H1 (cell line): ENCODE results near the gene LIPJ. TPM values are rescaled to one million over a fixed set of nuclear protein-coding genes. Genes with fewer than 3 reads are reported as not detected.

ENCODE experiments used
- CTCF ChIA-PET: fragments of 300-600 bp; sonication (Branson Sonifier 250); formaldehyde crosslinking; loops from one replicate; lab custom pipeline; 2021; ENCODE audit not compliant: partially characterized antibody; lab: Charles Lee
- POLR2A ChIA-PET: fragments of 300-600 bp; sonication (Branson Sonifier 250); formaldehyde crosslinking; loops from one replicate; lab custom pipeline; 2021; ENCODE audit warnings: inconsistent platforms; ENCODE audit not compliant: partially characterized antibody; lab: Charles Lee
- DNase-seq, 2 experiments: peaks; one replicate each; pipeline versions ENCODE4 v3.0.0 to v3.0.0-alpha.2; 2010 to 2022; ENCODE audit warnings: low spot score in 2 of 2, low read depth in 1 of 2, mixed read lengths in 1 of 2
- FAIRE-seq: peaks from 2 replicates; lab custom pipeline; 2011; peaks lifted over from hg19 to GRCh38; lab: Jason Lieb, UNC
- H2AFZ ChIP-seq: 2 replicates; pipeline ENCODE4 v1.8.1; 2012; ENCODE audit warnings: low read length, inconsistent platforms
- H2AK5ac ChIP-seq: 2 replicates; pipeline ENCODE4 v1.6.1; 2013; ENCODE audit warnings: low read depth, low read length
- H2BK120ac ChIP-seq: replicated peaks from 2 replicates; pipeline ENCODE3; 2013; ENCODE audit warnings: low read depth, low read length, inconsistent platforms
- H2BK12ac ChIP-seq: 2 replicates; pipeline ENCODE4 v1.6.1; 2013; ENCODE audit warnings: low read depth, low read length
- H2BK15ac ChIP-seq: 2 replicates; pipeline ENCODE4 v1.6.1; 2013; ENCODE audit warnings: low read length
- H2BK20ac ChIP-seq: 2 replicates; pipeline ENCODE4 v1.6.1; 2013; ENCODE audit warnings: low read length
- H2BK5ac ChIP-seq: 2 replicates; pipeline ENCODE4 v1.6.1; 2013; ENCODE audit warnings: low read depth, low read length
- H3K14ac ChIP-seq: 2 replicates; pipeline ENCODE4 v1.6.1; 2013; ENCODE audit warnings: inconsistent platforms; ENCODE audit not compliant: insufficient read length
- H3K18ac ChIP-seq: 2 replicates; pipeline ENCODE4 v1.6.1; 2013; ENCODE audit warnings: low read length; ENCODE audit errors: extremely low read depth
- H3K23ac ChIP-seq: 2 replicates; pipeline ENCODE4 v1.6.1; 2013; ENCODE audit warnings: inconsistent platforms; ENCODE audit not compliant: insufficient read length
- H3K23me2 ChIP-seq: 2 replicates; pipeline ENCODE4 v1.6.1; 2013; ENCODE audit warnings: low read depth, low read length
- H3K27ac ChIP-seq: 2 replicates; pipeline ENCODE4 v1.6.1; 2011; ENCODE audit warnings: low read depth, low read length, inconsistent platforms
- H3K27me3 ChIP-seq, 4 experiments: replicated peaks in 1 of 4; 1 replicate in 1 of 4; 2 replicates in 3 of 4; pipeline versions ENCODE4 v1.6.1 to v1.8.1; 2011 to 2013; ENCODE audit warnings: low read length in 3 of 4, mild to moderate bottlenecking in 3 of 4, inconsistent platforms in 2 of 4, mixed read lengths in 2 of 4, moderate library complexity in 1 of 4; ENCODE audit not compliant: control insufficient read depth in 3 of 4, insufficient read depth in 3 of 4; ENCODE audit errors: extremely low read depth in 1 of 4
- H3K36me3 ChIP-seq, 4 experiments: 2 replicates each; pipeline versions ENCODE4 v1.6.1 to v1.8.1; 2011 to 2013; ENCODE audit warnings: mild to moderate bottlenecking in 4 of 4, low read length in 3 of 4, moderate library complexity in 2 of 4, control low read depth in 1 of 4, inconsistent platforms in 1 of 4; ENCODE audit not compliant: insufficient read depth in 4 of 4, control insufficient read depth in 2 of 4
- H3K4ac ChIP-seq: replicated peaks from 2 replicates; pipeline ENCODE3; 2013; ENCODE audit warnings: low read length, low read depth, mixed read lengths, inconsistent platforms; ENCODE audit not compliant: insufficient read length
- H3K4me1 ChIP-seq, 4 experiments: replicated peaks in 1 of 4; 1 replicate in 1 of 4; 2 replicates in 3 of 4; pipeline versions ENCODE4 v1.6.1 to v1.8.1; 2011 to 2013; ENCODE audit warnings: low read length in 3 of 4, inconsistent platforms in 2 of 4, mixed read lengths in 1 of 4; ENCODE audit not compliant: insufficient read depth in 4 of 4, control insufficient read depth in 3 of 4
- H3K4me2 ChIP-seq, 2 experiments: 2 replicates each; pipeline versions ENCODE4 v1.6.1 to v1.8.1; 2011 to 2013; ENCODE audit warnings: low read depth in 2 of 2, low read length in 2 of 2, control low read depth in 1 of 2, inconsistent platforms in 1 of 2, mild to moderate bottlenecking in 1 of 2; ENCODE audit not compliant: insufficient read depth in 1 of 2
- H3K4me3 ChIP-seq, 4 experiments: fragments of 200-600, 300-600 bp in 1 of 4; sonication (generic), shearing (Covaris generic), sonication (Bioruptor Twin) in 1 of 4; 2 replicates each; pipeline versions ENCODE4 v1.5.1 to v1.8.1; 2011 to 2016; ENCODE audit warnings: low read length in 4 of 4, low read depth in 3 of 4, control low read depth in 2 of 4, inconsistent platforms in 2 of 4, mild to moderate bottlenecking in 2 of 4, mixed read lengths in 1 of 4, moderate library complexity in 1 of 4; ENCODE audit not compliant: insufficient read depth in 2 of 4; ENCODE audit errors: extremely low read depth in 1 of 4
- H3K56ac ChIP-seq: replicated peaks from 2 replicates; pipeline ENCODE3; 2013; ENCODE audit warnings: low read depth, mild to moderate bottlenecking, mixed read lengths, low read length, inconsistent platforms; ENCODE audit not compliant: insufficient read length
- H3K79me1 ChIP-seq: 2 replicates; pipeline ENCODE4 v1.6.1; 2013; ENCODE audit warnings: low read depth, low read length, control low read depth
- H3K79me2 ChIP-seq, 2 experiments: 2 replicates each; pipeline versions ENCODE4 v1.6.1 to v1.8.1; 2012 to 2013; ENCODE audit warnings: low read length in 2 of 2, mild to moderate bottlenecking in 2 of 2, inconsistent platforms in 1 of 2; ENCODE audit not compliant: insufficient read depth in 2 of 2, control insufficient read depth in 1 of 2
- H3K9ac ChIP-seq, 4 experiments: replicated peaks in 1 of 4; 1 replicate in 1 of 4; 2 replicates in 3 of 4; pipeline versions ENCODE4 v1.6.1 to v1.8.1; 2011 to 2013; ENCODE audit warnings: low read depth in 3 of 4, low read length in 3 of 4, control low read depth in 2 of 4, mild to moderate bottlenecking in 2 of 4, moderate library complexity in 2 of 4, inconsistent platforms in 1 of 4; ENCODE audit errors: extremely low read depth in 1 of 4
- H3K9me3 ChIP-seq, 2 experiments: 2 replicates each; pipeline versions ENCODE4 v1.6.1 to v1.8.1; 2012 to 2013; ENCODE audit warnings: mild to moderate bottlenecking in 2 of 2, moderate library complexity in 2 of 2, control low read depth in 1 of 2, inconsistent platforms in 1 of 2, low read depth in 1 of 2, low read length in 1 of 2, mixed read lengths in 1 of 2; ENCODE audit not compliant: insufficient read depth in 2 of 2
- H4K20me1 ChIP-seq, 2 experiments: replicated peaks in 1 of 2; 2 replicates each; pipeline versions ENCODE3 to v1.8.1; 2011 to 2013; ENCODE audit warnings: inconsistent platforms in 2 of 2, low read length in 2 of 2, mild to moderate bottlenecking in 1 of 2; ENCODE audit not compliant: insufficient read depth in 2 of 2, control insufficient read depth in 1 of 2
- H4K5ac ChIP-seq: 2 replicates; pipeline ENCODE4 v1.6.1; 2013; ENCODE audit warnings: low read length, low read depth, mixed read lengths, inconsistent platforms; ENCODE audit not compliant: insufficient read length
- H4K8ac ChIP-seq: 2 replicates; pipeline ENCODE4 v1.8.0; 2013; ENCODE audit warnings: mild to moderate bottlenecking, moderate library complexity, low read length, inconsistent platforms; ENCODE audit not compliant: insufficient read depth; ENCODE audit errors: extremely low read depth
- H4K91ac ChIP-seq: replicated peaks from 2 replicates; pipeline ENCODE3; 2013; ENCODE audit warnings: low read length, mixed read lengths, inconsistent platforms; ENCODE audit not compliant: insufficient read length
- CHD1 ChIP-seq: IDR thresholded peaks from 2 replicates; pipeline ENCODE4 v1.6.1; 2012; ENCODE audit warnings: low read depth, low read length, improper control_type of control experiment
- CHD2 ChIP-seq: IDR thresholded peaks from 2 replicates; pipeline ENCODE4 v1.6.1; 2012; ENCODE audit warnings: low read length, improper control_type of control experiment
- E2F6 ChIP-seq: IDR thresholded peaks from 2 replicates; pipeline ENCODE4 v1.6.1; 2012; ENCODE audit warnings: inconsistent platforms
- EGR1 ChIP-seq: IDR thresholded peaks from 2 replicates; pipeline ENCODE4 v1.6.1; 2011; ENCODE audit warnings: low read depth, low read length, borderline replicate concordance
- HDAC2 ChIP-seq, 2 experiments: fragments of 300-600 bp in 1 of 2; sonication (generic) in 1 of 2; IDR thresholded peaks; 2 replicates each; pipeline ENCODE4 v1.6.1; 2011 to 2012; ENCODE audit warnings: low read depth in 2 of 2, low read length in 2 of 2, mild to moderate bottlenecking in 2 of 2, moderate library complexity in 2 of 2, borderline replicate concordance in 1 of 2, inconsistent platforms in 1 of 2
- HDAC6 ChIP-seq: IDR thresholded peaks from one replicate; pipeline ENCODE4 v1.7.1; 2012; ENCODE audit warnings: low read depth, mild to moderate bottlenecking, inconsistent platforms, low read length, moderate library complexity
- MAX ChIP-seq: IDR thresholded peaks from 2 replicates; pipeline ENCODE4 v1.6.1; 2012; ENCODE audit warnings: inconsistent platforms
- PHF8 ChIP-seq: fragments of 200-600 bp; sonication (generic); conservative IDR thresholded peaks from 2 replicates; pipeline ENCODE4 v1.7.1; 2012; ENCODE audit warnings: low read depth, mild to moderate bottlenecking, inconsistent platforms, low read length, moderate library complexity
- RBBP5 ChIP-seq: IDR thresholded peaks from 2 replicates; pipeline ENCODE4 v1.7.1; 2012; ENCODE audit warnings: low read depth, mild to moderate bottlenecking, inconsistent platforms, low read length, moderate library complexity, borderline replicate concordance
- RFX5 ChIP-seq: IDR thresholded peaks from 2 replicates; pipeline ENCODE4 v1.6.1; 2011; ENCODE audit warnings: low read depth, low read length, improper control_type of control experiment, borderline replicate concordance
- YY1 ChIP-seq: IDR thresholded peaks from 2 replicates; pipeline ENCODE4 v1.6.1; 2011; ENCODE audit warnings: low read depth, mild to moderate bottlenecking, low read length
- WGBS, 2 experiments: shearing (Covaris generic) in 1 of 2; methylation state at CpG; one replicate each; pipeline versions ENCODE4 v1.1.6 to v1.1.7; 2013 to 2015; ENCODE audit warnings: low lambda C conversion rate in 2 of 2, mixed read lengths in 2 of 2, inconsistent platforms in 1 of 2, low coverage in 1 of 2, missing lambda C conversion rate in 1 of 2; ENCODE audit not compliant: insufficient replicate concordance in 2 of 2, insufficient coverage in 1 of 2, insufficient read length in 1 of 2; ENCODE audit errors: extremely low coverage in 1 of 2, missing lambda C conversion rate in 1 of 2; 5-methylcytosine and 5-hydroxymethylcytosine counted together
- polyA plus RNA-seq, 7 experiments: library from polyadenylated mRNA; depleted of rRNA in 3 of 7; stranded (reverse) in 5 of 7; unstranded in 2 of 7; fragments of >200 nt in 5 of 7; fragments of 200-250 nt in 2 of 7; gene quantifications; 1 replicate in 5 of 7; 2 replicates in 1 of 7; 4 replicates in 1 of 7; pipeline versions ENCODE4 v1.2.1 to v1.2.3, GENCODE V29; 2011 to 2013; ENCODE audit warnings: missing spikeins in 2 of 7, mixed read lengths in 2 of 7
- total RNA-seq: library from RNA; stranded (reverse); fragmentation: NEBNext Ultra II Directional; extraction: Animal tissue kit (Norgen Biotek cat#: 25700); gene quantifications from 2 replicates; pipeline ENCODE4 v1.2.1, GENCODE V29; 2021
- TF ChIP-seq, protein P1 (sequence below): IDR thresholded peaks from 2 replicates; pipeline ENCODE4 v1.6.1; 2012; ENCODE audit warnings: low read length, inconsistent platforms

Gene LIPJ
- total and polyA plus RNA-seq, 2 of the 8 experiments (the other 6 are each of a cell fraction or from before 2014, with no cell fraction given) = not detected

- Histone ChIP-seq H4K8ac (no peak overlapping the region), H4K91ac (no peak overlapping the region), H3K9ac (no peak overlapping the region), H2BK120ac (no peak overlapping the region), H3K4me3 (no peak overlapping the region), H3K4me1 (no peaks in the 10 kb centered on the region), H3K9me3 (no peaks in the 10 kb centered on the region), H3K14ac (no peak overlapping the region), H3K4ac (no peak overlapping the region), H2AFZ (no peak overlapping the region), H2BK12ac (no peak overlapping the region), H3K4me2 (no peak overlapping the region), H3K56ac (no peak overlapping the region), H3K79me1 (no peaks in the 10 kb centered on the region), H2BK20ac (no peak overlapping the region), H3K27ac (no peak overlapping the region), H3K79me2 (no peaks in the 10 kb centered on the region), H3K27me3 (peaks cover 0 to 1% (median 0%) of the 10 kb centered on the region in 4 experiments; a peak in 1 of 7 replicates), H3K36me3 (no peaks in the 10 kb centered on the region), H2AK5ac (no peak overlapping the region), H4K20me1 (no peaks in the 10 kb centered on the region), H3K18ac (no peak overlapping the region), H4K5ac (no peak overlapping the region), H2BK5ac (no peak overlapping the region), H3K23me2 (no peaks in the 10 kb centered on the region), H3K23ac (no peak overlapping the region), H2BK15ac (no peak overlapping the region)
- CTCF ChIA-PET = interaction anchor here (0.8 kb wide), 1 partner anchor 12 kb away, joined by 3 read pairs; the partner anchor contains the start of gene RNLS
- TF ChIP-seq RFX5 (no peak), CHD1 (no peak), EGR1 (no peak), E2F6 (no peak), MAX (no peak), RBBP5 (no peak), PHF8 (no peak), YY1 (no peak), HDAC6 (no peak), CHD2 (no peak), HDAC2 (IDR thresholded peaks at IDR 0.05; ENCODE audit: borderline replicate concordance in 1 of 2, low read depth in 2 of 2, low read length in 2 of 2) (no peak)
- TF ChIP-seq, protein P1, sequence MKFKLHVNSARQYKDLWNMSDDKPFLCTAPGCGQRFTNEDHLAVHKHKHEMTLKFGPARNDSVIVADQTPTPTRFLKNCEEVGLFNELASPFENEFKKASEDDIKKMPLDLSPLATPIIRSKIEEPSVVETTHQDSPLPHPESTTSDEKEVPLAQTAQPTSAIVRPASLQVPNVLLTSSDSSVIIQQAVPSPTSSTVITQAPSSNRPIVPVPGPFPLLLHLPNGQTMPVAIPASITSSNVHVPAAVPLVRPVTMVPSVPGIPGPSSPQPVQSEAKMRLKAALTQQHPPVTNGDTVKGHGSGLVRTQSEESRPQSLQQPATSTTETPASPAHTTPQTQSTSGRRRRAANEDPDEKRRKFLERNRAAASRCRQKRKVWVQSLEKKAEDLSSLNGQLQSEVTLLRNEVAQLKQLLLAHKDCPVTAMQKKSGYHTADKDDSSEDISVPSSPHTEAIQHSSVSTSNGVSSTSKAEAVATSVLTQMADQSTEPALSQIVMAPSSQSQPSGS = no peak
- WGBS, 2 experiments = 92% methylated on average over 1 of the region's 1 CpG; no CpG with 5 or more reads in 1 of the 2 experiments
- DNase-seq = no peak
- no peak for FAIRE-seq
- POLR2A ChIA-PET = no interaction called here
These were observed 7.9 kb downstream of the LIPJ start for GRCh38 chr10:88594482-88594881.
